ENCODE measurements around the gene EIF6.
A peak's percentile ranks its signal among the peaks of the same experiment; 100 is the strongest.
"Not testable (repeated sequence)": the region's sequence is repeated elsewhere in the genome, so short reads cannot be mapped to it uniquely, and the experiment has no call there.

Gene EIF6

DNA sequence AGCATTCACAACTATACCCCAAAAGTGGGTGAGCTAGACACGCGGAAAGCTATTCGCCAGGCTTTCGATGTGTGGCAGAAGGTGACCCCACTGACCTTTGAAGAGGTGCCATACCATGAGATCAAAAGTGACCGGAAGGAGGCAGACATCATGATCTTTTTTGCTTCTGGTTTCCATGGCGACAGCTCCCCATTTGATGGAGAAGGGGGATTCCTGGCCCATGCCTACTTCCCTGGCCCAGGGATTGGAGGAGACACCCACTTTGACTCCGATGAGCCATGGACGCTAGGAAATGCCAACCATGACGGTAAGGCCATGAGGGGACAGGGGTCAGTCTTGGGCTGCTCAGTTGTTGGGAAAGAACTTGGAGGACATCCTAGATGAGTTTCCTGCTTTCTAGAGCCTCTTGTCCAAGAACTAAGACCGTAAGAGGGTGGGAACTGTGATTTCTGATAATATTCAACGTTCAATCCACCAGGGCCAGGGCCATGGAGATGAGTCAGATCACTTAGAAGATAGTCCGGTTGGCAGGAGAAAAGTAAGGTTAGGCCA is 30.0 kb downstream of the EIF6 start:
- DNase-seq (ENCODE audit: low spot score) = no peak

DNA sequence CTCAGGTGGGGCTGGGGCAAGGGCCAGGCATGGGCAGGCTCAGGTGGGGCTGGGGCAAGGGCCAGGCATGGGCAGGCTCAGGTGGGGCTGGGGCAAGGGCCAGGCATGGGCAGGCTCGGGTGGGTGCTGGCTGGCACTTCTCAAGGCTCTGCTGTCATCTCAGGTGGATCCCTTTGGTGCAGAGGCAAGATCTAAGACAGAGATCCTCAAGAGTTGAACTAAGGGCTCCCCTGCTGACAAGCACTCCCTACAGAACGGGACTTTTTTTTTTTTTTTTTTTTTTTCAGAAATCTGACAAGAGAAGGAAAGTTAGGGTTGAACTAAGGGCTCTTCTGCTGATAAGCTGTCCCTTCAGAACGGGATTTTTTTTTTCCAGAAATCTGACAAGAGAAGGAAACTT is 31.6 kb downstream of the EIF6 start:
- no peak for DNase-seq (ENCODE audit: low spot score)

DNA sequence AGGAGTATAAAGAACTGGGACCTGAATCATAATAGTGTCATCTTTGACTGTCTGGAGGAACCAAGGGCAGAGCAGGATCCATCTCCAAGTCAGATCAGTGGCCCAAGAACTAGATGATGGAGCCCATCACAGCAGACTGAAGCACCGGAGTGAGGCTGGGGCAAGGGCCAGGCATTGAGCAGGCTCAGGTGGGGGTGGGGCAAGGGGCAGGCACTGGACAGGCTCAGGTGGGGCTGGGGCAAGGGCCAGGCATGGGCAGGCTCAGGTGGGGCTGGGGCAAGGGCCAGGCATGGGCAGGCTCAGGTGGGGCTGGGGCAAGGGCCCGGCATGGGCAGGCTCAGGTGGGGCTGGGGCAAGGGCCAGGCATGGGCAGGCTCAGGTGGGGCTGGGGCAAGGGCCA is 32.0 kb downstream of the EIF6 start:
- not testable (repeated sequence) for DNase-seq (ENCODE audit: low spot score)

DNA sequence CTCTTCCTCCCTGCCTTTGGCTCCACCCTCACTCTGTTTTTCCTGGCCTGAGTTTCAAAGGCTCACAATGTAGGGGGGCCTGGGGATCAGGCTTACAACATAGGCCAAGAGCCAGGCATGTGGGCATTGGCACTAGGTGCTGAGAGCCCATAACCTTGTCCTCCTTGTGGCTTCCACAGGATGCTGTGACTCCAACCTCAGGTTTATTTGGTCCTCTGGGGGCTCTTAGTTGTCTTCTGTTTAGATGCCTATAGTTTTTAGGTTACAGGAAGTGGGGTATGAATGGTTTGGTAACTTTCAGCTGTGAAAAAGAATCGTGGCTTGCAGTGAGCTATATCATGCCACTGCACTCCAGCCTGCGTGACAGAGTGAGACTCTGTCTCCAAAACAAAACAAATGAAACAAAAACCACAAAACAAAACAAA is 32.5 kb downstream of the EIF6 start:
- no peak for DNase-seq (ENCODE audit: low spot score)

DNA sequence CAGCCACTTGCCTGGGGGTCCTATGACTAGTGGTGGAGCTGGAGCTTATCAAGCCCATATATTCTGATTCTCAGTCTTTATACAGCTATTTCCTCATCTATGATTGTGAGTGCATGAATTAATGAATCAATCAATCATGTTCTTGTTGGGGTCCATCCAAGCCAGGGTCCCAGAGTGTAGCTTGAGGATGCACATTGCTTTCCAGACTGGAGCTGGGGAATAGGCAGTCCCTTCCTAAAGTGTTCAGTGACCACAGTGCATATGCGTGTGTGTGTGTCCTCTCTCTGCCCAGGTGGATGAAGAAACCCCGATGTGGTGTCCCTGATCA is 33.0 kb downstream of the EIF6 start:
- no peak for DNase-seq (ENCODE audit: low spot score)

DNA sequence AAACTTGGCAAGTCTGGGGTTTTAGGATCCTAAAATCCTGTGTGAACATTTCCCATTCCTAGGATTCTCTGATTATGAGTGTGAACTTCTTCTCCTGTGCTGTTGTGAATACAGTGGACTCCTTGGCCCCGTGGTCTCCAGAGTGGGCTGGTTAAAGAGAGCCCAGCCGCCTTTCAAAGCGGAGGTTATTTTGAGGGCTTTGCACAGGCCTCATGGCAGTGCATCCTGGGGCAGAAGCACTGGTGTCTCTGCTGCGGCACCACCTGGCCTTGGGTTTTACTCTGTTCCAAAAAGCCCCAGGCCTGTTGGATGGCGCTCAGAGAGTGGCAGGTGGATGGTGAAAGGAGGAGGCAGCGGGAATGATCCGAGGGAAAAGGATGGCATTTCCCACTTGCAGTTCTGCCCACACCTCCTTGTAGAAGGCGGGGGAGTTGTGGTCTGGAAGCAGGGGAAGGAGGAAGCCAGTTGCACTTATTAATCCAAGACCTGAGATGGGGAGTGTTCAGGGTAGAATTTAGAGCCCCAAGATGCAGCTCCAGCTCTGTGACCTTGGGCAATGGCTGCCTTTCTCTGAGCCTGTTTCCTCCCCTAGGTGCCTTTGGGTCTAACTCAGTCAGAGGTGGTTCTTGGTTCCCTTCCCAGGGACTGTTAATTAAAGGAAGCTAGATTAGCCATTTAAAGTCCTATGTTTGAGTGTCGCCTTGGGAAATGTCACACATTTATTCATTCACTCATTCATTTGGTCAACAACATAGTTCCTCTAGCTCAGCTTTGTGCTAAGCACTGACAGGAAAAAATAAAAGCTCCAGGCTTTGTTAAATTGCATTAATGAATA is 35.7 kb downstream of the EIF6 start:
- DNase-seq (ENCODE audit: low spot score) = peak; percentile 33

DNA sequence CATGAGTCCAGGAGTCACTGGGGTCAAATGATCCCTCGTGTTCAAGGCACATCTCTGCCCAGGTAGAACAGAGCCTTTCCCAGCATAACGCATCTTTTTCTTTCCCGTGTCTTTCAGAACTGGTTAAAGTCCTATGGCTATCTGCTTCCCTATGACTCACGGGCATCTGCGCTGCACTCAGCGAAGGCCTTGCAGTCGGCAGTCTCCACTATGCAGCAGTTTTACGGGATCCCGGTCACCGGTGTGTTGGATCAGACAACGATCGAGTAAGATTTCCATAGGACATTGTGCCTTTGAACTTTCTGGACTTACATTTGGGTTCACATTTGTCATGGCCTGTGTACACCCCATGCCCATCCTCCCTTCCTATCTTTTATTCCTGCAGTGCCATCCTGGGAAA is 37.8 kb downstream of the EIF6 start:
- DNase-seq (ENCODE audit: low spot score) = no peak

DNA sequence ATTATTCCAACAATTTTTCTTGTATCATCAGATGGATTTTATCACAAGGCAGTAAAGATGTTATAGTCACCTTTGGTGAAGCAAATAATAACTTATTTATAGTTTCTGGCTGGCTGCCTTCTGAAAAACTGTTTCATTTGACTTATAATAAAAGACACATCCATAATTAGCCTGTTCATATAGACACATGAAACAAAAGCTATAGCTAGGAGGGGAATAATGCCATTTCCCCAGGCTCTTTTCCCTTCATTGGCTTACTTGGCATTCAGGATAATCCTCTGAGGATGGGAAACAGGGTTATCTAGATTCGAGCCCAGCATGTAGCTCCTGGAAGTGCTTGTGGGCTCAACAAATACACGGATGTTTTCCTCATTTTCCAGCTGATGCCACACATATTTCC is 40.6 kb downstream of the EIF6 start:
- DNase-seq (ENCODE audit: low spot score) = no peak

DNA sequence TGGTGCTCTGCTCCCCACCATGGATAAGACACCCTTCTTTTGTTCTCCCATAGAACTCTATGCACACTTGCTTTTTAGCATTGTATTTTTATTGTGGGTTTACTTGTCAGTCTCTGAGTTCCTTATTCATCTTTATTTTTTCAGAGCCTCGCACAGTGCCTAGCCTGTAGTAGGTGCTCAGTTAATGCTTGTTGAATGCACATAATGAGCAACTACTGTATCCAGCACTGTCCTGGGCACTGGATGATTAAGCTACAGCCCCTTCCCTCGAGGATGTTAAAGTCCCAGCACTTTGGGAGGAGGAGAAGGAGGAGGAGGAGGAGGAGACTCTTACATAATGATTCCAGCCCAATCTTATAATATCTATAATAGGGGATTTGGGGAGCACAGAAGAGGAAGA is 41.3 kb downstream of the EIF6 start:
- DNase-seq (ENCODE audit: low spot score) = no peak

DNA sequence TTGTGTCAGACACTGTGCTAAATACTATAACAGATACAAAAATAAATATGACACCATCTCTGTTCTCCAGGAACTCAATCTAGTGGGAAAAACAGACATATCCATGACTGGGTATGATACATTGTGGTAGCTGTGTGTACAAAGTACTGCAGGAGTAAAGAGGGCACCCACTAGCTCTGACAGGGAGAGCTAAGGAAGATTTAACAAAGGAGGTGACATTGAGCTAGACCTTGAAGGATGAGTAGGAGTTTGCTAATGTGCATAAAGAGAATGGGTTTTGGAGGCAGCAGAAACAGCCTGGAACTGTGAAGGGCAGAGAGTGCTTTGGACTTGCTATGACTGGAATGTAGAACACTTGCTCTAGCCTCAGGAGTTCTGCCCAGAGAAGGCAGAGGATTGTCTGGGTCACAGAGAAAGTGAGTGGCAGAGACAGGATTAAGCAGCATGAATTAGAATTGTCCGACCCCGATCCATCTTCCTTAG is 43.7 kb downstream of the EIF6 start:
- no peak for DNase-seq (ENCODE audit: low spot score)

DNA sequence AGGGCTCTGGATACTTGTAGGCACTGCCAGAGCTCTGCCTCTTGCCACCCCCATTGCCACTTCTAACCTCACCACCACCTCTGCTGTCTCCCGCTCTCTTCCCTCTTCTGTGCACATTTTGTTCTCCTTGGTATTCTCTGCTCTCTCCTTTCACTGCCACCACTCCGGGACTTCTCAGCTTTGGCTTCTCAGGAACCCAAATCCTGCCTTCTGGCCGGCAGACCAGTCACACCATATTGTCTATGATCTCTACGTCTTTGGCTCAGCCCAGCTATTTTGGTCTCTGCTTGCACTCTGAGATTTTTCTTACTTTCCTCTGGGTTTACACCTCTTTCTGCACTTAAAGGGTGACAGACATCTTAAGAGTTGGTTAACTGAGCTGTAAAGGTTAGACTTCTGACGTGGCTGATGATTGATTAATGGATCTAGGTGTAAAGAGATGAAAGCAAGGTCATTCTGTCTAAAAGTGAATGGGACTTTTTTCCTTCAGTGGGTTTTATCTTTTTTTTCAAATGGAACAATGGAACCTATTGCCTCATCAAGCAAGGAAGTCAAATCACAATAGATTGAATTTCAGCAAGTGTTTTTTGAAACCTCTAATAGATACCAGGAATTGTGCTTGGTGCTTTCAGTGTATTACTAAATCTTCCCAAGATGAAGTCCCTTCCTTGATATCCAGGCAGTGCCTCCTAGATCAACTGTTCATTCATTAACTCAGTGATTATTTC is 44.3 kb downstream of the EIF6 start:
- DNase-seq (ENCODE audit: low spot score) = no peak

DNA sequence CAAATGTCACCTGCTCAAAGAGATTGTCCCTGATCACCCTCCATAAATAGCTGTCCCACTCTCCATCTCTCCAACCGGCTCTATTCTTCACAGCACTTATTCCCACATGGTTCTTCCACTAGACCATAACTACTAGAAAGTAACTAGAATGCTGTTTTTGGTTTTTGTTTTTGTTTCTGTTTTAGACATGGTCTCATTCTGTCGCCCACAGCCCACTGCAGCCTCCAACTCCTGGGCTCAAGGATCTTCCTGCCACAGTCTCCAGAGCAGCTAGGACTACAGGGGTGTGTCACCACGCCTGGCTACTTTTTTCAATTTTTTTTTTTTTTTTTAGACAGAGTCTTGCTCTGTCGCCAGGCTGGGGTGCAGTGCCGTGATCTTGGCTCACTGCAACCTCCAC is 45.8 kb downstream of the EIF6 start:
- DNase-seq (ENCODE audit: low spot score) = no peak

DNA sequence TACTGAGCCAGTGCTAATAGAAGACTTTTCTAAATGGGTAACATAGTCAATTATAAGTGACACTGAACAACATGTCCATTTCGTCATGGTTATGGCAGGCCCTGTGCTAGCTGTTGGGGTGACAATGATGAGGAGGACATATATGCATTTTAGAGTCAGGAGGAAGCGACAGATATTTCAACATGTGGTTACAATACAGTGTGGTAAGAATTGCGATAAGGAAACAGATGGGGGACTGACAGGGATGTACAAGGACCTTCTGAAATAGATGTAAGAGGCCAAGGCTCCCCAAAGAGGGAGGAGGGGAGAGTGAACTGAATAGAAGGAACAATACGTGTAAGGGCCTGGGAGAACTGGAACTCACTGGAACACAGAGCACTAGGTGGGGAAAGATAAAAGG is 46.4 kb downstream of the EIF6 start:
- DNase-seq (ENCODE audit: low spot score) = no peak

DNA sequence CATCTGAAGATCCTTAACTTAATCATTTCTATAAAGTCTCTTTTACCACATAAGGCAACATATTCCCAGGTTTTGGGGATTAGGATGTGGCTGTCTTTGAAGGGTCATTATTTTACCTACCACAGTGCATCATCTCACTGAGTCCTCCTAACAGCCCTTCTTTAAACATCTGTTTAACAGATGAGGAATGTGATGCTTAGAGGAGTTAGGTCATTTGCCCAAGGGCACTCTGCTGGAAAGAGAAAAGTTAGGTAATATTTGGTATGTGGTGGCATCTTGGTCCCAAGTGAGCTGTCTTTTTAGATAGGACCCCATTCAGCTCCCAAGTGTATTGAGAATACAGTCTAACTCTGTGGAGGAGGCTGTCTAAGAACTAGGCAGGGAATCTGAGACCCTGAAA is 47.1 kb downstream of the EIF6 start:
- DNase-seq (ENCODE audit: low spot score) = no peak

DNA sequence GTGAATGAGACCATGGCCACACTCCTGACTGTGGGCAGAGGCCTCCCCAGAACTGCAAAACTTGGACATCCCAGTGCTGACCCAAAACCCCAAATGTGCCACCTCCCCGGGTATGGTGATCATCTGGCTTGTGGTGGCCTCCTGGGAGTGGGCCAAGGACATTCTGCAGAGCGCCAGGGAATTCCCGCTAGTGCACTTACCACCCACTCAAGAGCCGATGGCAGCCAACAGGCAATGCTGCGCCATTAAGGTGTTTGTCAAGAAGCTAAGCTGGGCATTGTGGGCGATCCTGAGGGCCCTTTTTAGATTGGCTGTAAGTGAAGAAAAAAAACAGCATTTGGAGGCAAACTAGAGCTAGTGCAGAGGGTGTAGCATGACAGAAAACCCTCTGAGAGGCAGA is 48.7 kb downstream of the EIF6 start:
- DNase-seq (ENCODE audit: low spot score) = no peak

DNA sequence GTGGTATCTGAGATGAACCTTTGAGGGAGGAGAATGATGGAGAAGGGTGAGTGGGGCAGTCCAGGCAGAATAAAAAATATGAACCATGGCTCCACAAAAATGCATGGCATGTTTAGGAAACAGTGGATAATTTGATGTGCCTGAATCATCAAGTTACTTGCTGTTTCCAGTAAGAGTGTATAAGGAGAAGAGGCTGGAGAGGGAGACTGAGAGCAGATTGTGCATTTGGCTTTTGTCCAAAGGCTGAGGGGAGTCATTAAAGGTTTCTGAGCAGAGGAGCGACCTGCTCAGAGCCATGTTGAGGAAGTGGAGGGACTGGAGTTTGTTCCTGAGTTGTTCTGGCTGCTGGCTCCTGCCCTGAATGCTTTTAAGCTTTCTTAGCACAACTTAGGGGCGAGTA is 52.0 kb downstream of the EIF6 start:
- no peak for DNase-seq (ENCODE audit: low spot score)

Data from iPS-NIHi11 (cell line).